Heart right ventricle (tissue), 16 donors: ENCODE results near the gene OR10V1. TPM values are rescaled to one million over a fixed set of nuclear protein-coding genes. Genes with fewer than 3 reads are reported as not detected.

Experiments
- ATAC-seq, 8 donors: fragments of 200-7000 bp; cut with Tn5 transposase; one replicate each; pipeline ENCODE4 v1.9.1; 2020; ENCODE audit warnings: mild to moderate bottlenecking in 8 of 8, moderate library complexity in 8 of 8, moderate number of reproducible peaks in 1 of 8
- DNase-seq, 2 donors: peaks; one replicate each; pipeline ENCODE4 v3.0.0-alpha.2; 2020
- H3K27ac ChIP-seq, 10 donors: fragments of 200-600 bp; sonication (generic) in 2 of 10; one replicate each; pipeline versions ENCODE4 v1.5.0 to v1.8.0; 2020 to 2022; ENCODE audit warnings: mild to moderate bottlenecking in 3 of 10
- H3K27me3 ChIP-seq, 7 donors: fragments of 200-600 bp; one replicate each; pipeline ENCODE4 v1.8.0; 2021 to 2022; ENCODE audit warnings: mild to moderate bottlenecking in 2 of 7
- H3K36me3 ChIP-seq, 9 donors: fragments of 200-600 bp; sonication (generic) in 1 of 9; one replicate each; pipeline versions ENCODE4 v1.5.0 to v1.8.0; 2020 to 2022; ENCODE audit warnings: mild to moderate bottlenecking in 2 of 9
- H3K4me1 ChIP-seq, 9 donors: fragments of 200-600 bp; sonication (generic) in 1 of 9; one replicate each; pipeline versions ENCODE4 v1.5.0 to v1.8.0; 2020 to 2022; ENCODE audit warnings: mild to moderate bottlenecking in 4 of 9
- H3K4me3 ChIP-seq, 10 donors: fragments of 200-600 bp; sonication (generic) in 2 of 10; one replicate each; pipeline versions ENCODE4 v1.5.0 to v1.8.0; 2020 to 2022; ENCODE audit warnings: mild to moderate bottlenecking in 7 of 10, moderate library complexity in 2 of 10
- H3K9me3 ChIP-seq, 11 donors: fragments of 200-600 bp in 10 of 11; sonication (generic) in 2 of 11; one replicate each; pipeline versions ENCODE4 v1.5.0 to v1.8.0; 2013 to 2022; ENCODE audit warnings: mild to moderate bottlenecking in 2 of 11, control low read depth in 1 of 11, moderate library complexity in 1 of 11
- WGBS, 2 donors: extraction: QIAGEN DNeasy Blood & Tissue Kit; methylation state at CpG; one replicate each; pipeline ENCODE4 v1.1.7; 2013; ENCODE audit warnings: inconsistent platforms in 1 of 2; 5-methylcytosine and 5-hydroxymethylcytosine counted together
- intact Hi-C, 10 donors: fragments of 100-400 bp; cut with DNase I; formaldehyde crosslinking; loops; one replicate each; pipeline versions ENCODE4 v1.11.1 to v1.14.2; 2022
- polyA plus RNA-seq, 2 donors: library from polyadenylated mRNA; stranded (reverse); fragments of 200-250 nt; gene quantifications; one replicate each; pipeline ENCODE4 v1.2.3, GENCODE V29; 2013
- total RNA-seq, 10 donors: library from RNA; stranded (reverse); fragmentation: NEBNext Ultra II Directional in 3 of 10; extraction: Animal tissue kit (Norgen Biotek cat#: 25700) in 3 of 10; gene quantifications; one replicate each; pipeline versions ENCODE4 v1.2.1 to v1.2.4, GENCODE V29; 2021 to 2023
- TF ChIP-seq, protein P1 (sequence below), 9 donors: fragments of 200-600 bp; sonication (generic) in 2 of 9; IDR thresholded peaks; one replicate each; pipeline versions ENCODE4 v1.5.0 to v1.8.0; 2021 to 2022; ENCODE audit warnings: antibody characterized with exemption in 9 of 9, mild to moderate bottlenecking in 5 of 9, moderate library complexity in 1 of 9
- donor health status: Arrhythmogenic right ventricular cardiomyopathy.
- donor health status: ischemic (EF 13 %, LVEDD 7.1; RV severe dilation, severe dysfunction).
- donor health status: healthy with polysubstance abuse.
- donor health status: DM: no; HTN: yes; CAD: no.
- donor health status: DM: no; HTN: no; CAD: no.
- donor health status: ischemic (EF 25% LVEDD 6.9; RV normal size, moderate dysfunction).
- donor health status: ischemic (EF 25% LVEDD 5.7; RV mildly dilated, moderate dysfunction).
- donor health status: healthy.
- donor health status: DM: yes; HTN: yes; CAD: no.
- donor health status: Ischemic cardiomyopathy.
- donor health status: ischemic (EF 35%, LVEDD 5.7; RV mildly dilated, moderate dysfunction).
- donor health status: nonischemic (EF 11% LVEDD 7.7; RV severe dilation, severe dysfunction).
- donor health status: DM: yes; HTN: yes; CAD: no.
- donor health status: PGD.
- donor health status: ischemic (EF 29% LVEDD 5.4; RV normal size, mild dysfunction).
- donor health status: nonischemic (EF 23%, LVEDD 6.1; RV moderate dilation, normal function).

OR10V1 gene
- total and polyA plus RNA-seq, 12 donors = not detected

DNA sequence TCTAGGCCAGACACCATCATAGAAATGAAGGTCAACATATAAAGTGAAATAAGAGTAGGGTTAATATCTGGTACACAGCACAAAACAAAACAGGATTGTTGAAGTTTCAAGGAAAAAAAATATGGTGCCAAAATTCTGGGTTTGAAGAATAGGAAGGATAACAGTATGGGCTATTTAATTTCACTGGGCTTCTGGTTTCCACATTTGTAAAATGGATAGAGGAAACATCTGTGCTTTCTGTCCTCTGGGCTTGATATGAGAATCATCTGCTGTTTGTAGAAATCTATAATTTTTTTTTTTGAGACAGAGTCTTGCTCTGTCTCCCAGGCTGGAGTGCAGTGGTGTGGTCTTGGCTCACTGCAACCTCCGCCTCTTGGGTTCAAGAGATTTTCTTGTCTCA, 13.8 kb upstream of the OR10V1 start:
- Histone ChIP-seq H3K4me3 (no peak overlapping the region), H3K9me3 (no peaks in the 10 kb centered on the region), H3K36me3 (no peaks in the 10 kb centered on the region), H3K4me1 (peaks cover 0 to 19% (median 0%) of the 10 kb centered on the region in 9 donors), H3K27ac (no peak overlapping the region), H3K27me3 (no peaks in the 10 kb centered on the region)
- 80% methylated on average over 1 of the region's 1 CpG for WGBS, 2 donors
- ATAC-seq (no peak), DNase-seq (no peak)
- TF ChIP-seq, protein P1, sequence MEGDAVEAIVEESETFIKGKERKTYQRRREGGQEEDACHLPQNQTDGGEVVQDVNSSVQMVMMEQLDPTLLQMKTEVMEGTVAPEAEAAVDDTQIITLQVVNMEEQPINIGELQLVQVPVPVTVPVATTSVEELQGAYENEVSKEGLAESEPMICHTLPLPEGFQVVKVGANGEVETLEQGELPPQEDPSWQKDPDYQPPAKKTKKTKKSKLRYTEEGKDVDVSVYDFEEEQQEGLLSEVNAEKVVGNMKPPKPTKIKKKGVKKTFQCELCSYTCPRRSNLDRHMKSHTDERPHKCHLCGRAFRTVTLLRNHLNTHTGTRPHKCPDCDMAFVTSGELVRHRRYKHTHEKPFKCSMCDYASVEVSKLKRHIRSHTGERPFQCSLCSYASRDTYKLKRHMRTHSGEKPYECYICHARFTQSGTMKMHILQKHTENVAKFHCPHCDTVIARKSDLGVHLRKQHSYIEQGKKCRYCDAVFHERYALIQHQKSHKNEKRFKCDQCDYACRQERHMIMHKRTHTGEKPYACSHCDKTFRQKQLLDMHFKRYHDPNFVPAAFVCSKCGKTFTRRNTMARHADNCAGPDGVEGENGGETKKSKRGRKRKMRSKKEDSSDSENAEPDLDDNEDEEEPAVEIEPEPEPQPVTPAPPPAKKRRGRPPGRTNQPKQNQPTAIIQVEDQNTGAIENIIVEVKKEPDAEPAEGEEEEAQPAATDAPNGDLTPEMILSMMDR (IDR thresholded peaks at IDR 0.05) = no peak
- intact Hi-C loops = no loop called here

DNA sequence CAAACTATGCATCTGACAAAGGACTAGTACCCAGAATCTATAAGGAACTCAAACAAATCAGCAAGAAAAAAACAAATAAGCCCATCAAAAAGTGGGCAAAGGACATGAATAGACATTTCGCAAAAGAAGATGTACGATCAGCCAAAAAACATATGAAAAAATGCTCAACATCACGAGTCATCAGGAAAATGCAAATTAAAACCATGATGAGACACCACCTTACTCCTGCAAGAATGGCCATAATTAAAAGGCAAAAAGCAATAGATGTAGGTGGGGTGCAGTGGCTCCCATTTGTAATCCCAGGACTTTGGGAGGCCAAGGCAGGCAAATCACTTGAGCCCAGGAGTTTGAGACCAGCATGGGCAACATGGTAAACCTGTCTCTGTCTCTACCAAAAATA, 10.4 kb upstream of the OR10V1 start:
- peaks cover 0 to 22% (median 3%) of the 10 kb centered on the region in 7 donors for H3K27me3 ChIP-seq
- H3K27ac ChIP-seq = no peak overlapping the region
- peaks cover 0 to 10% (median 0%) of the 10 kb centered on the region in 9 donors for H3K4me1 ChIP-seq
- intact Hi-C loops = no loop called here
- TF ChIP-seq, protein P1 (IDR thresholded peaks at IDR 0.05) = no peak
- H3K4me3 ChIP-seq = no peak overlapping the region
- H3K9me3 ChIP-seq = no peaks in the 10 kb centered on the region
- no peak for ATAC-seq
- no peak for DNase-seq
- H3K36me3 ChIP-seq = no peaks in the 10 kb centered on the region
- WGBS, 2 donors = 71 to 85% methylated on average over 3 of the region's 3 CpGs

DNA sequence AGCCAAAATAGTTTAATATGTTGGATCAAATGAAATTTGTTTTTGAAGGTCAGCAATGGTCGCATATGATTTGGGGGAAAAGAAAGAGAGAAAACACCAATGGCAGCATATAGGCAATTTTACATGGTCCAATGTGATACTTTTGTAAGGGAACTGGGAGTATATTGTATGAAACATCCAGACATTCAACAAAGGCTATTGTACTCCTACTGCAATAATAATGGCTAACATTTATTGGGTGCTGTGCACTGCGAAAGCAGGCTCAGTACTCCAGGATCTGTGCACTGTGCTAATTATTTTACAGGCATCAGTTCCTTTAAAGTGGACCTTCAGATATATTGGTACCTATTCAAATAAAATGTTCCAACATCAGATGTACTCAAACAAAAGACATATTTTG, 5.9 kb upstream of the OR10V1 start:
- TF ChIP-seq, protein P1 (IDR thresholded peaks at IDR 0.05) = no peak
- WGBS, 2 donors = 83 to 87% methylated on average over 2 of the region's 2 CpGs
- Histone ChIP-seq H3K4me3 (no peak overlapping the region), H3K4me1 (no peaks in the 10 kb centered on the region), H3K36me3 (no peaks in the 10 kb centered on the region), H3K27me3 (peaks cover 0 to 33% (median 7%) of the 10 kb centered on the region in 7 donors), H3K9me3 (no peaks in the 10 kb centered on the region), H3K27ac (no peak overlapping the region)
- no peak for DNase-seq
- no peak for ATAC-seq
- intact Hi-C loops = no loop called here

DNA sequence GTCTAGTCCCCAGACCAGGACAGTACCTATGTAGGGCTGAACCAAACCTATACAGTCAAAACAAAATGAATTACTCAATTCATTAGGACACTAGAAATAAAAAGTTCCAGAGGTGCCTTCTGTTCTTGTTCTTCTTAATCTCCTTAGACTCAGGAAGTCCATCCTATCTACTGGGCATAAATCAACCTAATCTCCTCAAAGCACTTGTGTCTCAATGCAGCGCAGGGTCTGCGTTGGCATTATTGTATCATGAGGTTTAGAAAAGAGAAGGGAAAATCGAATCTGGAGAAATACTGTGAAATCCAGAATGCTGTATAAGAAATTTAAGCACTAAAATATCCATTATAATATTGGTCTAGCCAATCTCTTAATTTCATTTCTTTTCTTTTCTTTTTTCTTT, 2.4 kb upstream of the OR10V1 start:
- intact Hi-C loops = no loop called here
- TF ChIP-seq, protein P1 (IDR thresholded peaks at IDR 0.05) = no peak
- Histone ChIP-seq H3K4me3 (no peak overlapping the region), H3K4me1 (no peaks in the 10 kb centered on the region), H3K36me3 (no peaks in the 10 kb centered on the region), H3K9me3 (no peaks in the 10 kb centered on the region), H3K27ac (no peak overlapping the region), H3K27me3 (peaks cover 0 to 23% (median 7%) of the 10 kb centered on the region in 7 donors)
- 60 to 65% methylated on average over 3 of the region's 3 CpGs for WGBS, 2 donors
- ATAC-seq (no peak), DNase-seq (no peak)
